ENCODE data around the gene CCDC183.

The CCDC183 gene

GRCh38 chr9:136756134-136756438, 40.1 kb upstream of the CCDC183 start:
- H3K27me3 ChIP-seq (ENCODE audit: insufficient read depth, low read length, poor library complexity, severe bottlenecking) = no peaks in the 10 kb centered on the region
- no peaks in the 10 kb centered on the region for H3K9me2 ChIP-seq (replicated peaks; ENCODE audit: low read depth, low read length)
- TF ChIP-seq EZH2phosphoT487 (IDR thresholded peaks at IDR 0.05; ENCODE audit: borderline replicate concordance) = no peak
- no peak for TF ChIP-seq CTCF (conservative IDR thresholded peaks at IDR 0.05; ENCODE audit: low read length)
- H3K9ac ChIP-seq (ENCODE audit: low read depth, low read length, poor library complexity, severe bottlenecking) = no peak overlapping the region
- no peak overlapping the region for H3K4me2 ChIP-seq (ENCODE audit: low read depth, low read length, poor library complexity, severe bottlenecking)
- H3K4me1 ChIP-seq (ENCODE audit: insufficient read depth, low read length, poor library complexity, severe bottlenecking) = no peaks in the 10 kb centered on the region
- no peak overlapping the region for H2AFZ ChIP-seq (ENCODE audit: low read length)
- H3K9me3 ChIP-seq (ENCODE audit: insufficient read depth, low read depth, low read length) = peaks cover 9% of the 10 kb centered on the region; the same call in 1 of the 2 replicates
- no peaks in the 10 kb centered on the region for H3F3A ChIP-seq (ENCODE audit: low read depth)
- H3K4me3 ChIP-seq (ENCODE audit: low read length, poor library complexity, severe bottlenecking) = no peak overlapping the region
- H3K79me2 ChIP-seq (ENCODE audit: insufficient read depth, low read length) = no peaks in the 10 kb centered on the region
- no peaks in the 10 kb centered on the region for H4K20me1 ChIP-seq (ENCODE audit: insufficient read depth, low read length, poor library complexity, severe bottlenecking)
- no peaks in the 10 kb centered on the region for H3K36me3 ChIP-seq (ENCODE audit: insufficient read depth, low read length)

GRCh38 chr9:136756836-136757235, 39.3 kb upstream of the CCDC183 start:
- H3K4me3 ChIP-seq (ENCODE audit: low read length, poor library complexity, severe bottlenecking) = no peak overlapping the region
- H3K9me2 ChIP-seq (replicated peaks; ENCODE audit: low read depth, low read length) = no peaks in the 10 kb centered on the region
- H3F3A ChIP-seq (ENCODE audit: low read depth) = no peaks in the 10 kb centered on the region
- TF ChIP-seq EZH2phosphoT487 (IDR thresholded peaks at IDR 0.05; ENCODE audit: borderline replicate concordance) (no peak), CTCF (conservative IDR thresholded peaks at IDR 0.05; ENCODE audit: low read length) (no peak)
- H2AFZ ChIP-seq (ENCODE audit: low read length) = no peak overlapping the region
- no peaks in the 10 kb centered on the region for H3K4me1 ChIP-seq (ENCODE audit: insufficient read depth, low read length, poor library complexity, severe bottlenecking)
- no peak overlapping the region for H3K4me2 ChIP-seq (ENCODE audit: low read depth, low read length, poor library complexity, severe bottlenecking)
- H3K36me3 ChIP-seq (ENCODE audit: insufficient read depth, low read length) = no peaks in the 10 kb centered on the region
- 0 out of 2 replicates have a peak, but pooled peaks cover 2% of the 10 kb centered on the region for H3K9me3 ChIP-seq (ENCODE audit: insufficient read depth, low read depth, low read length)
- H3K9ac ChIP-seq (ENCODE audit: low read depth, low read length, poor library complexity, severe bottlenecking) = no peak overlapping the region
- H3K79me2 ChIP-seq (ENCODE audit: insufficient read depth, low read length) = no peaks in the 10 kb centered on the region
- no peaks in the 10 kb centered on the region for H4K20me1 ChIP-seq (ENCODE audit: insufficient read depth, low read length, poor library complexity, severe bottlenecking)
- H3K27me3 ChIP-seq (ENCODE audit: insufficient read depth, low read length, poor library complexity, severe bottlenecking) = no peaks in the 10 kb centered on the region

- H3K9ac ChIP-seq (ENCODE audit: low read depth, low read length, poor library complexity, severe bottlenecking) = no peak overlapping the region
- H2AFZ ChIP-seq (ENCODE audit: low read length) = no peak overlapping the region
Observed at GRCh38 chr9:136757328-136757727, 38.8 kb upstream of the CCDC183 start.

More at GRCh38 chr9:136757328-136757727, 38.8 kb upstream of the CCDC183 start:
- Histone ChIP-seq H3K9me3 (ENCODE audit: insufficient read depth, low read depth, low read length) (no peaks in the 10 kb centered on the region), H4K20me1 (ENCODE audit: insufficient read depth, low read length, poor library complexity, severe bottlenecking) (no peaks in the 10 kb centered on the region), H3K9me2 (replicated peaks; ENCODE audit: low read depth, low read length) (no peaks in the 10 kb centered on the region), H3K36me3 (ENCODE audit: insufficient read depth, low read length) (no peaks in the 10 kb centered on the region), H3K27me3 (ENCODE audit: insufficient read depth, low read length, poor library complexity, severe bottlenecking) (no peaks in the 10 kb centered on the region), H3K4me3 (ENCODE audit: low read length, poor library complexity, severe bottlenecking) (no peak overlapping the region), H3F3A (ENCODE audit: low read depth) (no peaks in the 10 kb centered on the region), H3K4me2 (ENCODE audit: low read depth, low read length, poor library complexity, severe bottlenecking) (no peak overlapping the region), H3K4me1 (ENCODE audit: insufficient read depth, low read length, poor library complexity, severe bottlenecking) (no peaks in the 10 kb centered on the region), H3K79me2 (ENCODE audit: insufficient read depth, low read length) (no peaks in the 10 kb centered on the region)
- no peak for TF ChIP-seq EZH2phosphoT487 (IDR thresholded peaks at IDR 0.05; ENCODE audit: borderline replicate concordance)
- no peak for TF ChIP-seq CTCF (conservative IDR thresholded peaks at IDR 0.05; ENCODE audit: low read length)
